ENCODE results near the gene CACNA1C. TPM values are rescaled to one million over a fixed set of nuclear protein-coding genes. Genes with fewer than 3 reads are reported as not detected.

Gene CACNA1C
- total RNA-seq, 1 experiment from 2014 or later = not detected

- H3K79me2 ChIP-seq (ENCODE audit: low read depth) = no peaks in the 10 kb centered on the region
- CTCF ChIA-PET = no interaction called here
- no peak for DNase-seq
- peaks cover 67% of the 10 kb centered on the region for H3K27me3 ChIP-seq (ENCODE audit: insufficient read depth, low read depth)
- no TSS peak for BruUV-seq (replicated peaks)
- no peaks in the 10 kb centered on the region for H3K9me3 ChIP-seq (ENCODE audit: insufficient read depth, low read depth)
- no peaks in the 10 kb centered on the region for H3K36me3 ChIP-seq (ENCODE audit: low read depth)
- H4K20me1 ChIP-seq (ENCODE audit: insufficient read depth) = no peaks in the 10 kb centered on the region
- H3K4me1 ChIP-seq (replicated peaks; ENCODE audit: insufficient read depth) = no peaks in the 10 kb centered on the region
- no peaks in the 10 kb centered on the region for H3F3A ChIP-seq (ENCODE audit: insufficient read depth, low read depth)
- no peak overlapping the region for H3K4me2 ChIP-seq
- POLR2A ChIA-PET (ENCODE audit: unreplicated experiment) = interaction anchor here (0.6 kb wide), 1 partner anchor 24 kb away, joined by 3 read pairs; no protein-coding TSS in a partner anchor
- no peaks in the 10 kb centered on the region; the same call in 1 of the 2 replicates for H3K9me2 ChIP-seq (ENCODE audit: insufficient read depth)
- H3K4me3 ChIP-seq = no peak overlapping the region
- H3K27ac ChIP-seq = no peak overlapping the region
- no peak overlapping the region for H2AFZ ChIP-seq
- TF ChIP-seq CTCF (conservative IDR thresholded peaks at IDR 0.05) (no peak), EZH2 (IDR thresholded peaks at IDR 0.05; ENCODE audit: low read depth) (no peak)
- intact Hi-C loops (cut with micrococcal nuclease; ENCODE audit: unreplicated experiment) = no loop called here
These were observed 666.6 kb downstream of the CACNA1C start for GRCh38 chr12:2719392-2719791.

GRCh38 chr12:2722806-2723205 lies 670.0 kb downstream of the CACNA1C start:
- H3K9me3 ChIP-seq (ENCODE audit: insufficient read depth, low read depth) = no peaks in the 10 kb centered on the region
- no peak for DNase-seq
- no peaks in the 10 kb centered on the region for H4K20me1 ChIP-seq (ENCODE audit: insufficient read depth)
- intact Hi-C loops (cut with micrococcal nuclease; ENCODE audit: unreplicated experiment) = no loop called here
- H3K36me3 ChIP-seq (ENCODE audit: low read depth) = no peaks in the 10 kb centered on the region
- no peaks in the 10 kb centered on the region for H3F3A ChIP-seq (ENCODE audit: insufficient read depth, low read depth)
- POLR2A ChIA-PET (ENCODE audit: unreplicated experiment) = no interaction called here
- H3K9me2 ChIP-seq (ENCODE audit: insufficient read depth) = no peaks in the 10 kb centered on the region
- H2AFZ ChIP-seq = no peak overlapping the region
- CTCF ChIA-PET = no interaction called here
- no peak overlapping the region for H3K27ac ChIP-seq
- no peak overlapping the region for H3K4me2 ChIP-seq
- H3K79me2 ChIP-seq (ENCODE audit: low read depth) = no peaks in the 10 kb centered on the region
- TF ChIP-seq CTCF (conservative IDR thresholded peaks at IDR 0.05) (no peak), EZH2 (IDR thresholded peaks at IDR 0.05; ENCODE audit: low read depth) (no peak)
- H3K4me3 ChIP-seq = no peak overlapping the region
- H3K4me1 ChIP-seq (replicated peaks; ENCODE audit: insufficient read depth) = no peaks in the 10 kb centered on the region
- no TSS peak for BruUV-seq (replicated peaks)
- peaks cover 48% of the 10 kb centered on the region for H3K27me3 ChIP-seq (ENCODE audit: insufficient read depth, low read depth)

GRCh38 chr12:2732290-2732689 lies 679.5 kb downstream of the CACNA1C start:
- no peaks in the 10 kb centered on the region for H3K9me3 ChIP-seq (ENCODE audit: insufficient read depth, low read depth)
- CTCF ChIA-PET = no interaction called here
- H3K9me2 ChIP-seq (ENCODE audit: insufficient read depth) = no peaks in the 10 kb centered on the region
- no peaks in the 10 kb centered on the region for H3K36me3 ChIP-seq (ENCODE audit: low read depth)
- BruUV-seq (replicated peaks) = no TSS peak
- no peak overlapping the region for H3K27ac ChIP-seq
- intact Hi-C loops (cut with micrococcal nuclease; ENCODE audit: unreplicated experiment) = no loop called here
- no peaks in the 10 kb centered on the region for H3K4me1 ChIP-seq (replicated peaks; ENCODE audit: insufficient read depth)
- no peaks in the 10 kb centered on the region for H3F3A ChIP-seq (ENCODE audit: insufficient read depth, low read depth)
- no peak overlapping the region for H3K4me2 ChIP-seq
- no peak overlapping the region for H2AFZ ChIP-seq
- no peaks in the 10 kb centered on the region for H3K79me2 ChIP-seq (ENCODE audit: low read depth)
- TF ChIP-seq EZH2 (IDR thresholded peaks at IDR 0.05; ENCODE audit: low read depth) (no peak), CTCF (conservative IDR thresholded peaks at IDR 0.05) (no peak)
- no peak for DNase-seq
- H3K27me3 ChIP-seq (ENCODE audit: insufficient read depth, low read depth) = peaks cover 91% of the 10 kb centered on the region
- POLR2A ChIA-PET (ENCODE audit: unreplicated experiment) = no interaction called here
- H4K20me1 ChIP-seq (ENCODE audit: insufficient read depth) = no peaks in the 10 kb centered on the region; the same call in 1 of the 2 replicates
- H3K4me3 ChIP-seq = no peak overlapping the region

All from PC-9 (cell line).